Measurements from ENCODE around the gene VPS37B. TPM values are rescaled to one million over a fixed set of nuclear protein-coding genes. Genes with fewer than 3 reads are reported as not detected.

The VPS37B gene
- total RNA-seq, 1 donor from 2014 or later: 29.1 TPM

DNA sequence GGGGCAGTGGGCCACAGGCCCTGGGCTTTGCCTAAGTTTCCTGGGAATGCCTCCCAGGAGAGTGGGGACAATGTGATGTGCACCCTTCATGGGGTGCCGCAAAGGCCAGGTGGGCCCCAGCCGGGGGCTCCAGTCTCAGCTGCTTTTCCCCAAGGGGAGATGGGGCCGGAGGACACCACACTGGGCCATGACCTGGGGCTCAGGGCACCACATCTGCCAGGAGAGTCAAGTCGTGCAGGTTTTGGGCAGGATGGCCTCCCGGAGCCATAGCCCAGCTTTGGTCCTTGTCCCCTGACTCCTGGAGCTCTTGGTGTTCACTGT, 48.4 kb downstream of the VPS37B start:
- no peak for DNase-seq (ENCODE audit: low spot score in 2 of 2, unreplicated experiment in 2 of 2)
- Mint-ChIP-seq H3K27me3 (ENCODE audit: low read depth) (no peaks in the 10 kb centered on the region), H3K9me3 (no peaks in the 10 kb centered on the region), H3K27ac (no peak overlapping the region), H3K4me3 (no peak overlapping the region), H3K36me3 (peaks cover under 1% of the 10 kb centered on the region), H3K4me1 (no peaks in the 10 kb centered on the region)
- TF ChIP-seq, protein P1, sequence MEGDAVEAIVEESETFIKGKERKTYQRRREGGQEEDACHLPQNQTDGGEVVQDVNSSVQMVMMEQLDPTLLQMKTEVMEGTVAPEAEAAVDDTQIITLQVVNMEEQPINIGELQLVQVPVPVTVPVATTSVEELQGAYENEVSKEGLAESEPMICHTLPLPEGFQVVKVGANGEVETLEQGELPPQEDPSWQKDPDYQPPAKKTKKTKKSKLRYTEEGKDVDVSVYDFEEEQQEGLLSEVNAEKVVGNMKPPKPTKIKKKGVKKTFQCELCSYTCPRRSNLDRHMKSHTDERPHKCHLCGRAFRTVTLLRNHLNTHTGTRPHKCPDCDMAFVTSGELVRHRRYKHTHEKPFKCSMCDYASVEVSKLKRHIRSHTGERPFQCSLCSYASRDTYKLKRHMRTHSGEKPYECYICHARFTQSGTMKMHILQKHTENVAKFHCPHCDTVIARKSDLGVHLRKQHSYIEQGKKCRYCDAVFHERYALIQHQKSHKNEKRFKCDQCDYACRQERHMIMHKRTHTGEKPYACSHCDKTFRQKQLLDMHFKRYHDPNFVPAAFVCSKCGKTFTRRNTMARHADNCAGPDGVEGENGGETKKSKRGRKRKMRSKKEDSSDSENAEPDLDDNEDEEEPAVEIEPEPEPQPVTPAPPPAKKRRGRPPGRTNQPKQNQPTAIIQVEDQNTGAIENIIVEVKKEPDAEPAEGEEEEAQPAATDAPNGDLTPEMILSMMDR (IDR thresholded peaks at IDR 0.05; ENCODE audit: unreplicated experiment): no peak

DNA sequence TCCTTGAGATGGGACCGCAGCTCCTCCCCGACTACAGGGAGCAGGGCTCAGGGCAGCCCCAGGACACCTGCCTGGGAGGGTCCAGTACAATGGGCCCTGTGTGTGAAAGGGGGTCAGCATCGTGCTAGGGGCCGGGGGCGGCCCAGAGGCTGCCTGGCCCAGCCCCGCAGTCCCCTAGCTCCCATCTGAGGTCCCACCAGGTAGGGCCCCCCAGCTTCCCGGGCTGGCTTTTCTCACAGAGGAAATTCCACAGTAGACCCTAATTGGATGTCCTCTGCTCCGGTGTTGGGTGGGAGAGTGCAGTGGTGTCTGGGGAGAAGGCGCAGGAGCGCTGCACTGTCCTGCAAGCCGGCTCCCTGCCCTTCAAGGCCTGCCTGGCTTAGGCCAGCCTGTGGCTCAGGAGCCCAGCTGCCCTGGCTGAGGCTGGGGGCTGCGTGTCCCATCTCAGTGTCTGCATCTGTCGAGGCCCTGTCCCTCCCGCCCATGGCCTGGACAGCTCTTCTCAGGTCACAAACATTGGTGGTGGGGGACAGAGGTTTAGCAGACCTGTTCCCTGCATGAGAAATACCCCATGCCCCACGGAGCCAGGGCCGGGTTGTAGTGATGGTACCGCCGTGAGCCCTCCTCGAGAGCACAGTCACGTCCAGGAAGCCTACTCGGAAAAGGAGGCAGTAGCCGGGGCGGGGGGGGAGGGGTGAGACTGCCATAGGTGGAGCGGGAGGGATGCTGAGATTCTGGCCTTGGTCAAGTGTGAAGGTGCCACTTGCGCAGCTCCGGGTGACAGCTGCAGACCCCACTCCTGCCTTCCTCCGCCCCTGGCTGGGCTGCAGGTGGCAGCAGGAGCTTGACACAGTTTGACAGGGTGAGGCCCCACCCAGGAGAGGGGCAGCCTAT, 49.1 kb downstream of the VPS37B start:
- Mint-ChIP-seq H3K27me3 (ENCODE audit: low read depth) (no peaks in the 10 kb centered on the region), H3K27ac (no peak overlapping the region), H3K4me3 (no peak overlapping the region), H3K9me3 (no peaks in the 10 kb centered on the region), H3K36me3 (no peaks in the 10 kb centered on the region), H3K4me1 (no peaks in the 10 kb centered on the region)
- TF ChIP-seq, protein P1 (IDR thresholded peaks at IDR 0.05; ENCODE audit: unreplicated experiment): no peak
- DNase-seq (ENCODE audit: low spot score in 2 of 2, unreplicated experiment in 2 of 2): no peak

DNA sequence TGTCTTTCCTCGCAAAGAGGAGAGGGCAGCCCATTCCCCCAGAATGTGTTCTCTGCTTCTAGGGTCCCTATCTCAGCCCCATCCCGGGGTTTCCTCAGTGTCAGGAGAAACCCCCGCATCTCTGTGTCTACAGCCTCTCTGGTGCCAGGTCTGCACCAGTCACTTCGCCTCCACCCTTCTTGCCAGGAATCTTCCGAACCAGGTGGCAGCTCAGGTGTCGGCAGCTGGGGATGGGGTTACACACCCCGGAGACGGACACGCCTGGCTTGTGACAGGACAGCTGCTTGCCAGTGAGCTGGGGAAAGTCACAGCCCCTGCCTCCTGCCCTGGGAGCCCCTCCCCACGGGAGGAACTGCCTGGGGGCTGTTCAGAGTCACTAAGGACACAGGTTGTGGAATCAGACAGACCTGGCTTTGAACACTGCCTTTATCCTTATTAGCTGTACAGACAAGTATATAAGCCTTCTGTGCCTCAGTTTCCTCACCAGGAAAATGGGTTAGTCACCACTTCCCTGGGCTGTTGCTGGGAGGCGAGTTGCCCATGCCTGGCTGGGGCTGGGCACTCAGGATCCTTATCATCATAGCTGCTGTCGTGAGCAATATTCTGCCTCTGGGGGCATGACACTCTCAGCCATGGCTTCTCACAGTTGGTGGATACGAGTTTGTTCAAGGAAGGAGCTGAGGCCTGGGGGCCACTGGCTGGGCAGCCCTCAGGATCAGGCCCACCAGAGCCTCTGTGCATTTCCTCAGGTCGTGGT, 49.9 kb downstream of the VPS37B start:
- no peaks in the 10 kb centered on the region for H3K27me3 Mint-ChIP-seq (ENCODE audit: low read depth)
- no peaks in the 10 kb centered on the region for H3K9me3 Mint-ChIP-seq

DNA sequence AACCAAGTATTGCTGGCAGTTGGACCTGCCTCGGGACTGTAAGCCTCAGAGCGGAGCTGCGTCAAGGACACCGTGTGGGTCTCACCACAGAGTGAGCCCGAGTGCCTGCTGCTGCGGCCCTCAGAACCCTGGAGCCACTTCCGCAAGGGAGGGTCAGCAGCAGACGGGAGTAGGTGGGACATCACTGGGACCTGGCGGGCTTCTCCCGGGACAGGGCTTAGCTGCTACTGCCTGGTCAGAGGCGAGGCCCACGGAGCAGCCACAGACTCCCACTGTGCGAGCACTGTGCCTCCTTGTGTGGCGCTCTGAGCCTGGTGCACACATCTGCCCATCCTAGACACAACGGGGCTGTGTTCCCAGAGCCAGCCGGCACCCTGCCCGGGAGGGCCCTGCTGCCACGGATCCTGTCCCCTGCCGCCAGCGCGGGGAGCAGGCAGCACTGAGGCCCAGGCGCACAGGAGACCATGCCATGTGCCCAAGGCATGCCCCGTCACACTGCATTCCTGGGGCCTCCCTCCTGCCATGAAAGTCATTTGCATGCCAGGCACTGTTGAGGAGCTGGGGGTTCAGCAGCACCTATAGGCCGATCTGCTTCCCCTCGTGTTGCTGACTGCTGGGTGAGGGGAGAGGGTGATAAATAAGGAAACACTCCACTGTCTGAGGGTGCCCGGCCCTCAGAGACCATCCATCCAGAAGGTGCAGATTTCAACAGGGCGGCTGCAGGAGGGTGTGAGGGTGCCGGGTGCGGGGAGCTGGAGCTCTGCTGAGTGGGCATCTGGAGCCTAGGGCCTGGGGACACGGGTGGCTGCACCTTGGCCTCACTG, 50.7 kb downstream of the VPS37B start:
- TF ChIP-seq, protein P1 (IDR thresholded peaks at IDR 0.05; ENCODE audit: unreplicated experiment): no peak

More for the DNA sequence above, 49.9 kb downstream of the VPS37B start:
- H3K27ac Mint-ChIP-seq: no peak overlapping the region
- no peak overlapping the region for H3K4me3 Mint-ChIP-seq
- H3K4me1 Mint-ChIP-seq: peaks cover 5% of the 10 kb centered on the region
- no peak for DNase-seq (ENCODE audit: low spot score in 2 of 2, unreplicated experiment in 2 of 2)
- no peaks in the 10 kb centered on the region for H3K36me3 Mint-ChIP-seq
- TF ChIP-seq, protein P1 (IDR thresholded peaks at IDR 0.05; ENCODE audit: unreplicated experiment): no peak

DNA sequence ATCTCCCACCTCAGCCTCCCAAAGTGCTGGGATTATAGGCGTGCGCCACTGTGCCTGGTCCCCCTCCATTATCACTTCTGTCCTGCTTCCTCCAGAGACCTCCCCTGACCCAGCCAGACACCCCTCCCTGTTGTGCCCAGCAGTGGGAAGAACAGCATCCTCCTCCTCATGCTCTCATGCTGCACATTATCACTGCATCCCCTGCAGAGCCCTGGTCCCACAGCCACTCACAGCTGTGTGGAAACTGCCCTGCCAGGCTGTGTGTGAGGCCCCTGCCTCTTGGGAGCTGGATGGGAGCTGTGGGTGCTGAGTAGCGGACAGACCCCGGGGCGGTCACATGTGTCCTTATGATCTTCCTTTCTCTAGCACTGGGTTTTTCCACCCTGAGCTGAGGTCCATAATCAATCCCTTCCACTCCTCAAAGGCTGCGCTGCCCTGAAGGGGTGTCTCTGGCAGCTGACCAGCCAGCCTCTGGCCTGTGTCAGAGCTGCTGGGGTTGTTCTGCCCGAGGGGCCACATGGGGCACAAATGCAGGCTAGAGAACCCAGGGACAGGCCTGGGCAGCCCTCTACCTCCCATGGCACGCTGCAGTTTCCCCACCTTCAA, 51.5 kb downstream of the VPS37B start:
- no peaks in the 10 kb centered on the region for H3K9me3 Mint-ChIP-seq
- H3K36me3 Mint-ChIP-seq: no peaks in the 10 kb centered on the region
- DNase-seq (ENCODE audit: low spot score in 2 of 2, unreplicated experiment in 2 of 2): no peak
- peaks cover 6% of the 10 kb centered on the region for H3K4me1 Mint-ChIP-seq
- H3K27me3 Mint-ChIP-seq (ENCODE audit: low read depth): no peaks in the 10 kb centered on the region
- no peak overlapping the region for H3K4me3 Mint-ChIP-seq
- TF ChIP-seq, protein P1 (IDR thresholded peaks at IDR 0.05; ENCODE audit: unreplicated experiment): no peak
- H3K27ac Mint-ChIP-seq: no peak overlapping the region

More for the DNA sequence above, 50.7 kb downstream of the VPS37B start:
- Mint-ChIP-seq H3K4me3 (no peak overlapping the region), H3K36me3 (no peaks in the 10 kb centered on the region), H3K4me1 (peaks cover 6% of the 10 kb centered on the region), H3K27ac (no peak overlapping the region), H3K27me3 (ENCODE audit: low read depth) (no peaks in the 10 kb centered on the region), H3K9me3 (no peaks in the 10 kb centered on the region)
- no peak for DNase-seq (ENCODE audit: low spot score in 2 of 2, unreplicated experiment in 2 of 2)
